ENCODE data around the gene RLN3. TPM values are rescaled to one million over a fixed set of nuclear protein-coding genes. Genes with fewer than 3 reads are reported as not detected.

RLN3 gene
- total and polyA plus RNA-seq, 10 of the 15 experiments (the other 5 are each of a cell fraction or from before 2014, with no cell fraction given) = not detected

DNA sequence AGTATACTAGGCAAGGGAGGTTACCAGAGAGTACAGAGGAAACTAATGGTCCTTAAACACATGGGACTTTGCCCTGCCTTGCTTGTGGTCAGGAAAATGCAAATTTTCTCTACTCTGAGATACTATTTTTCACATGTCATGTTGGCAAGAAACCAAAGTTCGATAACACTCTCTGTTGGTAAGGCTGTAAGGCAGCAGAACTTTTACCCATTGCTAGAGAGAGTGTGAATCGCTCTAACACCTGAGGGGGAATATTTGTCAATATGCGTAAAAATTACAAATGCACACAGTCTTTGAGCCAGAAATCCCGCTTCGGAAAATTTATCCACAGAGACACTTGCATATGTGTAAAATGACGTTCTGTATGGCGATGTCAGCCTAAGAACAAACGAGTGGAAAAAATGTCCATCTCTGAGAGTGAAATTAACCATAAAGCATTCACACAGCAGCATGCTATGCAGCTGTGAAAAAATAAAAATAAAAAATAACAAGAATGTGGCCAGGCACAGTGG is 12.4 kb upstream of the RLN3 start:
- Histone ChIP-seq H2AFZ (ENCODE audit: control insufficient read depth, low read depth, low read length) (peak overlapping the region; percentile 46), H3K4me3 (no peak overlapping the region), H3K27ac (ENCODE audit: control insufficient read depth, insufficient read depth) (peak overlapping the region; percentile 83), H3K27me3 (replicated peaks in 1 of 2; ENCODE audit: control insufficient read depth in 2 of 2, insufficient read depth in 2 of 2, low read length in 1 of 2) (no peaks in the 10 kb centered on the region), H3K4me1 (ENCODE audit: control insufficient read depth, insufficient read depth, low read length) (peaks cover 27% of the 10 kb centered on the region), H3K9ac (ENCODE audit: control insufficient read depth, insufficient read depth, low read length) (peak overlapping the region; percentile 50; the same call in 1 of the 2 replicates), H4K20me1 (ENCODE audit: control insufficient read depth, insufficient read depth) (no peaks in the 10 kb centered on the region), H3K9me3 (replicated peaks; ENCODE audit: control insufficient read depth, insufficient read depth, low read length) (no peaks in the 10 kb centered on the region), H3K36me3 (ENCODE audit: control insufficient read depth in 2 of 2, insufficient read depth in 2 of 2, low read length in 1 of 2) (no peaks in the 10 kb centered on the region), H3K79me2 (ENCODE audit: control insufficient read depth, insufficient read depth, low read length) (no peaks in the 10 kb centered on the region), H3K4me2 (ENCODE audit: control insufficient read depth, insufficient read depth) (peak overlapping the region; percentile 61)
- 17% methylated on average over 8 of the region's 8 CpGs for WGBS (ENCODE audit: insufficient coverage, insufficient replicate concordance, low lambda C conversion rate, missing lambda C conversion rate)
- ChIA-PET CTCF (interaction anchor here (1.9 kb wide), 1 partner anchor 16 kb away, joined by 8 read pairs; the partner anchor contains the start of gene IL27RA), SMC1A (ENCODE audit: uncharacterized antibody, unreplicated experiment) (interaction anchor here (1.0 to 2.3 kb wide), 6 partner anchors 11 to 134 kb away, joined by 3 to 18 read pairs (median 4); partner anchors contain the start of genes IL27RA and RFX1), RAD21 (ENCODE audit: unreplicated experiment) (interaction anchor here (0.6 to 2.7 kb wide), 8 partner anchors 9 to 194 kb away, joined by 3 to 14 read pairs (median 3); partner anchors contain the start of genes DCAF15, IL27RA and RFX1), POLR2A (interaction anchor here (0.6 to 4.0 kb wide), 9 partner anchors 10 to 291 kb away, joined by 4 to 37 read pairs (median 7); partner anchors contain the start of genes IL27RA and RFX1)
- BruUV-seq (replicated peaks) = no TSS peak
- intact Hi-C loops (cut with micrococcal nuclease; ENCODE audit: unreplicated experiment) (no loop called here), in situ Hi-C loops (cut with MboI) (loop anchor here (10.0 kb wide), 1 partner anchor 851 kb away; no protein-coding TSS in a partner anchor)
- ATAC-seq (peak; percentile 90), FAIRE-seq (peak; percentile 100), DNase-seq (ENCODE audit: low read depth, low spot score) (peak; percentile 94)
- TF ChIP-seq, protein P1, sequence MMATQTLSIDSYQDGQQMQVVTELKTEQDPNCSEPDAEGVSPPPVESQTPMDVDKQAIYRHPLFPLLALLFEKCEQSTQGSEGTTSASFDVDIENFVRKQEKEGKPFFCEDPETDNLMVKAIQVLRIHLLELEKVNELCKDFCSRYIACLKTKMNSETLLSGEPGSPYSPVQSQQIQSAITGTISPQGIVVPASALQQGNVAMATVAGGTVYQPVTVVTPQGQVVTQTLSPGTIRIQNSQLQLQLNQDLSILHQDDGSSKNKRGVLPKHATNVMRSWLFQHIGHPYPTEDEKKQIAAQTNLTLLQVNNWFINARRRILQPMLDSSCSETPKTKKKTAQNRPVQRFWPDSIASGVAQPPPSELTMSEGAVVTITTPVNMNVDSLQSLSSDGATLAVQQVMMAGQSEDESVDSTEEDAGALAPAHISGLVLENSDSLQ (IDR thresholded peaks at IDR 0.05) = peak; percentile 29; the same call in 1 of the 2 replicates
- TF ChIP-seq STAT1 (conservative IDR thresholded peaks at IDR 0.05) = no peak
- TF ChIP-seq ZNF24 (IDR thresholded peaks at IDR 0.05) = 0 out of 2 replicates have a peak, but pooled peaks have one; percentile 9
- no peak for TF ChIP-seq SREBF2 (IDR thresholded peaks at IDR 0.05; ENCODE audit: low read length)
- TF ChIP-seq SP1 (IDR thresholded peaks at IDR 0.05; ENCODE audit: low read depth, low read length) = peak; percentile 54
- TF ChIP-seq EP300 (IDR thresholded peaks at IDR 0.05; ENCODE audit: borderline replicate concordance in 1 of 2, control insufficient read depth in 1 of 2, low read depth in 2 of 2, low read length in 2 of 2) = peak in 1 of 2 experiments; percentile 56; a peak in 1 of 4 replicates
- no peak; the same call in 1 of the 2 replicates for TF ChIP-seq BMI1 (IDR thresholded peaks at IDR 0.05; ENCODE audit: borderline replicate concordance)
- no peak for TF ChIP-seq GABPA (IDR thresholded peaks at IDR 0.05; ENCODE audit: low read depth)
- no peak for TF ChIP-seq YBX1 (IDR thresholded peaks at IDR 0.05)
- TF ChIP-seq, protein P2, sequence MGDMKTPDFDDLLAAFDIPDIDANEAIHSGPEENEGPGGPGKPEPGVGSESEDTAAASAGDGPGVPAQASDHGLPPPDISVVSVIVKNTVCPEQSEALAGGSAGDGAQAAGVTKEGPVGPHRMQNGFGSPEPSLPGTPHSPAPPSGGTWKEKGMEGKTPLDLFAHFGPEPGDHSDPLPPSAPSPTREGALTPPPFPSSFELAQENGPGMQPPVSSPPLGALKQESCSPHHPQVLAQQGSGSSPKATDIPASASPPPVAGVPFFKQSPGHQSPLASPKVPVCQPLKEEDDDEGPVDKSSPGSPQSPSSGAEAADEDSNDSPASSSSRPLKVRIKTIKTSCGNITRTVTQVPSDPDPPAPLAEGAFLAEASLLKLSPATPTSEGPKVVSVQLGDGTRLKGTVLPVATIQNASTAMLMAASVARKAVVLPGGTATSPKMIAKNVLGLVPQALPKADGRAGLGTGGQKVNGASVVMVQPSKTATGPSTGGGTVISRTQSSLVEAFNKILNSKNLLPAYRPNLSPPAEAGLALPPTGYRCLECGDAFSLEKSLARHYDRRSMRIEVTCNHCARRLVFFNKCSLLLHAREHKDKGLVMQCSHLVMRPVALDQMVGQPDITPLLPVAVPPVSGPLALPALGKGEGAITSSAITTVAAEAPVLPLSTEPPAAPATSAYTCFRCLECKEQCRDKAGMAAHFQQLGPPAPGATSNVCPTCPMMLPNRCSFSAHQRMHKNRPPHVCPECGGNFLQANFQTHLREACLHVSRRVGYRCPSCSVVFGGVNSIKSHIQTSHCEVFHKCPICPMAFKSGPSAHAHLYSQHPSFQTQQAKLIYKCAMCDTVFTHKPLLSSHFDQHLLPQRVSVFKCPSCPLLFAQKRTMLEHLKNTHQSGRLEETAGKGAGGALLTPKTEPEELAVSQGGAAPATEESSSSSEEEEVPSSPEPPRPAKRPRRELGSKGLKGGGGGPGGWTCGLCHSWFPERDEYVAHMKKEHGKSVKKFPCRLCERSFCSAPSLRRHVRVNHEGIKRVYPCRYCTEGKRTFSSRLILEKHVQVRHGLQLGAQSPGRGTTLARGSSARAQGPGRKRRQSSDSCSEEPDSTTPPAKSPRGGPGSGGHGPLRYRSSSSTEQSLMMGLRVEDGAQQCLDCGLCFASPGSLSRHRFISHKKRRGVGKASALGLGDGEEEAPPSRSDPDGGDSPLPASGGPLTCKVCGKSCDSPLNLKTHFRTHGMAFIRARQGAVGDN (IDR thresholded peaks at IDR 0.05) = peak; percentile 72
- no peak for TF ChIP-seq CREB1 (IDR thresholded peaks at IDR 0.05; ENCODE audit: low read depth)
- peak; percentile 77 for TF ChIP-seq MTA2 (IDR thresholded peaks at IDR 0.05; ENCODE audit: low read depth)
- TF ChIP-seq SMAD1 (IDR thresholded peaks at IDR 0.05; ENCODE audit: low read depth, partially characterized antibody) = peak; percentile 93
- no peak for TF ChIP-seq LARP7 (IDR thresholded peaks at IDR 0.05)
- TF ChIP-seq RB1 (IDR thresholded peaks at IDR 0.05; ENCODE audit: borderline replicate concordance) = peak; percentile 45; the same call in 1 of the 2 replicates
- TF ChIP-seq NFYB (IDR thresholded peaks at IDR 0.05; ENCODE audit: insufficient read depth, low read depth, low read length) = no peak
- TF ChIP-seq RUNX3 (IDR thresholded peaks at IDR 0.05; ENCODE audit: low read length) = peak; percentile 95
- TF ChIP-seq FOXK2 (IDR thresholded peaks at IDR 0.05) = peak; percentile 32; the same call in 1 of the 2 replicates
- TF ChIP-seq MXI1 (IDR thresholded peaks at IDR 0.05; ENCODE audit: low read depth, low read length) = peak; percentile 51; the same call in 1 of the 2 replicates
- TF ChIP-seq TCF12 (IDR thresholded peaks at IDR 0.05; ENCODE audit: low read depth, low read length) = no peak
- no peak for TF ChIP-seq EGR1 (IDR thresholded peaks at IDR 0.05; ENCODE audit: borderline replicate concordance in 1 of 2, low read depth in 2 of 2, low read length in 2 of 2)
